H1 (cell line): ENCODE measurements around the gene TWF2. TPM values are rescaled to one million over a fixed set of nuclear protein-coding genes. Genes with fewer than 3 reads are reported as not detected.

Experiments
- CTCF ChIA-PET: fragments of 300-600 bp; sonication (Branson Sonifier 250); formaldehyde crosslinking; loops from one replicate; lab custom pipeline; 2021; ENCODE audit not compliant: partially characterized antibody; lab: Charles Lee
- POLR2A ChIA-PET: fragments of 300-600 bp; sonication (Branson Sonifier 250); formaldehyde crosslinking; loops from one replicate; lab custom pipeline; 2021; ENCODE audit warnings: inconsistent platforms; ENCODE audit not compliant: partially characterized antibody; lab: Charles Lee
- DNase-seq, 2 experiments: peaks; one replicate each; pipeline versions ENCODE4 v3.0.0 to v3.0.0-alpha.2; 2010 to 2022; ENCODE audit warnings: low spot score in 2 of 2, low read depth in 1 of 2, mixed read lengths in 1 of 2
- FAIRE-seq: peaks from 2 replicates; lab custom pipeline; 2011; peaks lifted over from hg19 to GRCh38; lab: Jason Lieb, UNC
- H2AFZ ChIP-seq: 2 replicates; pipeline ENCODE4 v1.8.1; 2012; ENCODE audit warnings: low read length, inconsistent platforms
- H2AK5ac ChIP-seq: 2 replicates; pipeline ENCODE4 v1.6.1; 2013; ENCODE audit warnings: low read depth, low read length
- H2BK120ac ChIP-seq: replicated peaks from 2 replicates; pipeline ENCODE3; 2013; ENCODE audit warnings: low read depth, low read length, inconsistent platforms
- H2BK12ac ChIP-seq: 2 replicates; pipeline ENCODE4 v1.6.1; 2013; ENCODE audit warnings: low read depth, low read length
- H2BK15ac ChIP-seq: 2 replicates; pipeline ENCODE4 v1.6.1; 2013; ENCODE audit warnings: low read length
- H2BK20ac ChIP-seq: 2 replicates; pipeline ENCODE4 v1.6.1; 2013; ENCODE audit warnings: low read length
- H2BK5ac ChIP-seq: 2 replicates; pipeline ENCODE4 v1.6.1; 2013; ENCODE audit warnings: low read depth, low read length
- H3K14ac ChIP-seq: 2 replicates; pipeline ENCODE4 v1.6.1; 2013; ENCODE audit warnings: inconsistent platforms; ENCODE audit not compliant: insufficient read length
- H3K18ac ChIP-seq: 2 replicates; pipeline ENCODE4 v1.6.1; 2013; ENCODE audit warnings: low read length; ENCODE audit errors: extremely low read depth
- H3K23ac ChIP-seq: 2 replicates; pipeline ENCODE4 v1.6.1; 2013; ENCODE audit warnings: inconsistent platforms; ENCODE audit not compliant: insufficient read length
- H3K23me2 ChIP-seq: 2 replicates; pipeline ENCODE4 v1.6.1; 2013; ENCODE audit warnings: low read depth, low read length
- H3K27ac ChIP-seq: 2 replicates; pipeline ENCODE4 v1.6.1; 2011; ENCODE audit warnings: low read depth, low read length, inconsistent platforms
- H3K27me3 ChIP-seq, 4 experiments: replicated peaks in 1 of 4; 1 replicate in 1 of 4; 2 replicates in 3 of 4; pipeline versions ENCODE4 v1.6.1 to v1.8.1; 2011 to 2013; ENCODE audit warnings: low read length in 3 of 4, mild to moderate bottlenecking in 3 of 4, inconsistent platforms in 2 of 4, mixed read lengths in 2 of 4, moderate library complexity in 1 of 4; ENCODE audit not compliant: control insufficient read depth in 3 of 4, insufficient read depth in 3 of 4; ENCODE audit errors: extremely low read depth in 1 of 4
- H3K36me3 ChIP-seq, 4 experiments: 2 replicates each; pipeline versions ENCODE4 v1.6.1 to v1.8.1; 2011 to 2013; ENCODE audit warnings: mild to moderate bottlenecking in 4 of 4, low read length in 3 of 4, moderate library complexity in 2 of 4, control low read depth in 1 of 4, inconsistent platforms in 1 of 4; ENCODE audit not compliant: insufficient read depth in 4 of 4, control insufficient read depth in 2 of 4
- H3K4ac ChIP-seq: replicated peaks from 2 replicates; pipeline ENCODE3; 2013; ENCODE audit warnings: low read length, low read depth, mixed read lengths, inconsistent platforms; ENCODE audit not compliant: insufficient read length
- H3K4me1 ChIP-seq, 4 experiments: replicated peaks in 1 of 4; 1 replicate in 1 of 4; 2 replicates in 3 of 4; pipeline versions ENCODE4 v1.6.1 to v1.8.1; 2011 to 2013; ENCODE audit warnings: low read length in 3 of 4, inconsistent platforms in 2 of 4, mixed read lengths in 1 of 4; ENCODE audit not compliant: insufficient read depth in 4 of 4, control insufficient read depth in 3 of 4
- H3K4me2 ChIP-seq, 2 experiments: 2 replicates each; pipeline versions ENCODE4 v1.6.1 to v1.8.1; 2011 to 2013; ENCODE audit warnings: low read depth in 2 of 2, low read length in 2 of 2, control low read depth in 1 of 2, inconsistent platforms in 1 of 2, mild to moderate bottlenecking in 1 of 2; ENCODE audit not compliant: insufficient read depth in 1 of 2
- H3K4me3 ChIP-seq, 4 experiments: fragments of 200-600, 300-600 bp in 1 of 4; sonication (generic), shearing (Covaris generic), sonication (Bioruptor Twin) in 1 of 4; 2 replicates each; pipeline versions ENCODE4 v1.5.1 to v1.8.1; 2011 to 2016; ENCODE audit warnings: low read length in 4 of 4, low read depth in 3 of 4, control low read depth in 2 of 4, inconsistent platforms in 2 of 4, mild to moderate bottlenecking in 2 of 4, mixed read lengths in 1 of 4, moderate library complexity in 1 of 4; ENCODE audit not compliant: insufficient read depth in 2 of 4; ENCODE audit errors: extremely low read depth in 1 of 4
- H3K56ac ChIP-seq: replicated peaks from 2 replicates; pipeline ENCODE3; 2013; ENCODE audit warnings: low read depth, mild to moderate bottlenecking, mixed read lengths, low read length, inconsistent platforms; ENCODE audit not compliant: insufficient read length
- H3K79me1 ChIP-seq: 2 replicates; pipeline ENCODE4 v1.6.1; 2013; ENCODE audit warnings: low read depth, low read length, control low read depth
- H3K79me2 ChIP-seq, 2 experiments: 2 replicates each; pipeline versions ENCODE4 v1.6.1 to v1.8.1; 2012 to 2013; ENCODE audit warnings: low read length in 2 of 2, mild to moderate bottlenecking in 2 of 2, inconsistent platforms in 1 of 2; ENCODE audit not compliant: insufficient read depth in 2 of 2, control insufficient read depth in 1 of 2
- H3K9ac ChIP-seq, 4 experiments: replicated peaks in 1 of 4; 1 replicate in 1 of 4; 2 replicates in 3 of 4; pipeline versions ENCODE4 v1.6.1 to v1.8.1; 2011 to 2013; ENCODE audit warnings: low read depth in 3 of 4, low read length in 3 of 4, control low read depth in 2 of 4, mild to moderate bottlenecking in 2 of 4, moderate library complexity in 2 of 4, inconsistent platforms in 1 of 4; ENCODE audit errors: extremely low read depth in 1 of 4
- H3K9me3 ChIP-seq, 2 experiments: 2 replicates each; pipeline versions ENCODE4 v1.6.1 to v1.8.1; 2012 to 2013; ENCODE audit warnings: mild to moderate bottlenecking in 2 of 2, moderate library complexity in 2 of 2, control low read depth in 1 of 2, inconsistent platforms in 1 of 2, low read depth in 1 of 2, low read length in 1 of 2, mixed read lengths in 1 of 2; ENCODE audit not compliant: insufficient read depth in 2 of 2
- H4K20me1 ChIP-seq, 2 experiments: replicated peaks in 1 of 2; 2 replicates each; pipeline versions ENCODE3 to v1.8.1; 2011 to 2013; ENCODE audit warnings: inconsistent platforms in 2 of 2, low read length in 2 of 2, mild to moderate bottlenecking in 1 of 2; ENCODE audit not compliant: insufficient read depth in 2 of 2, control insufficient read depth in 1 of 2
- H4K5ac ChIP-seq: 2 replicates; pipeline ENCODE4 v1.6.1; 2013; ENCODE audit warnings: low read length, low read depth, mixed read lengths, inconsistent platforms; ENCODE audit not compliant: insufficient read length
- H4K8ac ChIP-seq: 2 replicates; pipeline ENCODE4 v1.8.0; 2013; ENCODE audit warnings: mild to moderate bottlenecking, moderate library complexity, low read length, inconsistent platforms; ENCODE audit not compliant: insufficient read depth; ENCODE audit errors: extremely low read depth
- H4K91ac ChIP-seq: replicated peaks from 2 replicates; pipeline ENCODE3; 2013; ENCODE audit warnings: low read length, mixed read lengths, inconsistent platforms; ENCODE audit not compliant: insufficient read length
- CHD1 ChIP-seq: IDR thresholded peaks from 2 replicates; pipeline ENCODE4 v1.6.1; 2012; ENCODE audit warnings: low read depth, low read length, improper control_type of control experiment
- EP300 ChIP-seq, 2 experiments: IDR thresholded peaks; 1 replicate in 1 of 2; 2 replicates in 1 of 2; pipeline ENCODE4 v1.6.1; 2011 to 2012; ENCODE audit warnings: low read depth in 2 of 2, low read length in 2 of 2, mild to moderate bottlenecking in 2 of 2, borderline replicate concordance in 1 of 2, inconsistent platforms in 1 of 2, moderate library complexity in 1 of 2
- NANOG ChIP-seq: IDR thresholded peaks from 2 replicates; pipeline ENCODE4 v1.6.1; 2011; ENCODE audit warnings: low read length, low read depth, mild to moderate bottlenecking, inconsistent platforms; ENCODE audit not compliant: insufficient read depth, poor library complexity, severe bottlenecking
- PHF8 ChIP-seq: fragments of 200-600 bp; sonication (generic); conservative IDR thresholded peaks from 2 replicates; pipeline ENCODE4 v1.7.1; 2012; ENCODE audit warnings: low read depth, mild to moderate bottlenecking, inconsistent platforms, low read length, moderate library complexity
- POLR2A ChIP-seq, 2 experiments: IDR thresholded peaks; 1 replicate in 1 of 2; 2 replicates in 1 of 2; pipeline ENCODE4 v1.6.1; 2011; ENCODE audit warnings: low read depth in 2 of 2, low read length in 2 of 2, mild to moderate bottlenecking in 2 of 2; ENCODE audit errors: control extremely low read depth in 1 of 2
- RAD21 ChIP-seq, 2 experiments: IDR thresholded peaks in 1 of 2; conservative IDR thresholded peaks in 1 of 2; 2 replicates each; pipeline ENCODE4 v1.6.1; 2011; ENCODE audit warnings: low read depth in 2 of 2, low read length in 2 of 2, improper control_type of control experiment in 1 of 2, inconsistent platforms in 1 of 2, mild to moderate bottlenecking in 1 of 2, moderate library complexity in 1 of 2
- RFX5 ChIP-seq: IDR thresholded peaks from 2 replicates; pipeline ENCODE4 v1.6.1; 2011; ENCODE audit warnings: low read depth, low read length, improper control_type of control experiment, borderline replicate concordance
- SIN3A ChIP-seq, 2 experiments: IDR thresholded peaks in 1 of 2; conservative IDR thresholded peaks in 1 of 2; 2 replicates each; pipeline ENCODE4 v1.6.1; 2011 to 2012; ENCODE audit warnings: low read length in 2 of 2, improper control_type of control experiment in 1 of 2, low read depth in 1 of 2, mild to moderate bottlenecking in 1 of 2
- SP1 ChIP-seq: IDR thresholded peaks from 2 replicates; pipeline ENCODE4 v1.6.1; 2011; ENCODE audit warnings: low read depth, low read length
- SRF ChIP-seq: IDR thresholded peaks from 2 replicates; pipeline ENCODE4 v1.6.1; 2011; ENCODE audit warnings: mild to moderate bottlenecking, low read depth, low read length, moderate library complexity
- TAF7 ChIP-seq: optimal IDR thresholded peaks from 2 replicates; pipeline ENCODE3; 2011; ENCODE audit warnings: low read depth, mild to moderate bottlenecking, inconsistent platforms, low read length, moderate library complexity, borderline replicate concordance
- TCF12 ChIP-seq: IDR thresholded peaks from 2 replicates; pipeline ENCODE4 v1.6.1; 2011; ENCODE audit warnings: low read depth, mild to moderate bottlenecking, low read length
- ZNF274 ChIP-seq: IDR thresholded peaks from 2 replicates; pipeline ENCODE4 v1.7.0; 2012; ENCODE audit warnings: low read length, borderline replicate concordance; ENCODE audit errors: extremely low read depth
- WGBS, 2 experiments: shearing (Covaris generic) in 1 of 2; methylation state at CpG; one replicate each; pipeline versions ENCODE4 v1.1.6 to v1.1.7; 2013 to 2015; ENCODE audit warnings: low lambda C conversion rate in 2 of 2, mixed read lengths in 2 of 2, inconsistent platforms in 1 of 2, low coverage in 1 of 2, missing lambda C conversion rate in 1 of 2; ENCODE audit not compliant: insufficient replicate concordance in 2 of 2, insufficient coverage in 1 of 2, insufficient read length in 1 of 2; ENCODE audit errors: extremely low coverage in 1 of 2, missing lambda C conversion rate in 1 of 2; 5-methylcytosine and 5-hydroxymethylcytosine counted together
- polyA plus RNA-seq, 7 experiments: library from polyadenylated mRNA; depleted of rRNA in 3 of 7; stranded (reverse) in 5 of 7; unstranded in 2 of 7; fragments of >200 nt in 5 of 7; fragments of 200-250 nt in 2 of 7; gene quantifications; 1 replicate in 5 of 7; 2 replicates in 1 of 7; 4 replicates in 1 of 7; pipeline versions ENCODE4 v1.2.1 to v1.2.3, GENCODE V29; 2011 to 2013; ENCODE audit warnings: missing spikeins in 2 of 7, mixed read lengths in 2 of 7
- total RNA-seq: library from RNA; stranded (reverse); fragmentation: NEBNext Ultra II Directional; extraction: Animal tissue kit (Norgen Biotek cat#: 25700); gene quantifications from 2 replicates; pipeline ENCODE4 v1.2.1, GENCODE V29; 2021

TWF2 gene
- total and polyA plus RNA-seq, 2 of the 8 experiments (the other 6 are each of a cell fraction or from before 2014, with no cell fraction given): 65.2 to 90.4 TPM

GRCh38 chr3:52288674-52289073, 49.7 kb upstream of the TWF2 start:
- Histone ChIP-seq H2AFZ (no peak overlapping the region), H2BK15ac (no peak overlapping the region), H3K4me2 (peak overlapping the region; percentile 82 to 89), H3K4me1 (peaks cover 0 to 3% (median 1%) of the 10 kb centered on the region in 4 experiments; a peak in 4 of 7 replicates), H4K91ac (no peak overlapping the region), H4K8ac (no peak overlapping the region), H3K36me3 (no peaks in the 10 kb centered on the region), H3K9ac (no peak overlapping the region), H3K23me2 (peaks cover 5% of the 10 kb centered on the region; the same call in 1 of the 2 replicates), H3K4me3 (peak overlapping the region in 3 of 4 experiments; percentile 76 to 98 (median 87); a peak in 4 of 8 replicates), H3K4ac (no peak overlapping the region), H3K9me3 (no peaks in the 10 kb centered on the region), H3K27me3 (no peaks in the 10 kb centered on the region), H2AK5ac (peak overlapping the region; percentile 39; the same call in 1 of the 2 replicates), H3K27ac (no peak overlapping the region), H2BK20ac (no peak overlapping the region), H4K20me1 (no peaks in the 10 kb centered on the region), H3K56ac (no peak overlapping the region), H2BK120ac (no peak overlapping the region), H2BK5ac (no peak overlapping the region), H2BK12ac (no peak overlapping the region), H3K14ac (no peak overlapping the region), H3K79me1 (no peaks in the 10 kb centered on the region; the same call in 1 of the 2 replicates), H3K23ac (no peak overlapping the region), H4K5ac (no peak overlapping the region), H3K79me2 (no peaks in the 10 kb centered on the region), H3K18ac (no peak overlapping the region)
- FAIRE-seq (no peak), DNase-seq (no peak)
- CTCF ChIA-PET: interaction anchor here (1.0 to 15.3 kb wide), 11 partner anchors 8 to 158 kb away, joined by 3 to 198 read pairs (median 7); partner anchors contain the start of gene WDR82
- POLR2A ChIA-PET: interaction anchor here (0.6 to 6.5 kb wide), 8 partner anchors 10 to 74 kb away, joined by 3 to 76 read pairs (median 6); partner anchors contain the start of gene WDR82
- WGBS, 2 experiments: 90% methylated on average over 6 of the region's 6 CpGs; no CpG with 5 or more reads in 1 of the 2 experiments
- TF ChIP-seq TAF7 (no peak), RAD21 (IDR thresholded peaks at IDR 0.05 in 1 of 2, conservative IDR thresholded peaks at IDR 0.05 in 1 of 2; ENCODE audit: low read depth in 2 of 2, low read length in 2 of 2) (no peak), CHD1 (no peak), EP300 (IDR thresholded peaks at IDR 0.05; ENCODE audit: borderline replicate concordance in 1 of 2, low read depth in 2 of 2, low read length in 2 of 2) (no peak), PHF8 (no peak), SP1 (no peak), ZNF274 (no peak), SIN3A (conservative IDR thresholded peaks at IDR 0.05 in 1 of 2, IDR thresholded peaks at IDR 0.05 in 1 of 2; ENCODE audit: low read depth in 1 of 2, low read length in 2 of 2) (no peak), POLR2A (IDR thresholded peaks at IDR 0.05; ENCODE audit: control extremely low read depth in 1 of 2, low read depth in 2 of 2, low read length in 2 of 2) (no peak), SRF (no peak), RFX5 (no peak), TCF12 (no peak), NANOG (no peak)
